ENCODE measurements around the gene TMA16. TPM values are rescaled to one million over a fixed set of nuclear protein-coding genes. Genes with fewer than 3 reads are reported as not detected.

Gene TMA16
- total RNA-seq, 1 donor from 2014 or later: 29.7 TPM

DNA sequence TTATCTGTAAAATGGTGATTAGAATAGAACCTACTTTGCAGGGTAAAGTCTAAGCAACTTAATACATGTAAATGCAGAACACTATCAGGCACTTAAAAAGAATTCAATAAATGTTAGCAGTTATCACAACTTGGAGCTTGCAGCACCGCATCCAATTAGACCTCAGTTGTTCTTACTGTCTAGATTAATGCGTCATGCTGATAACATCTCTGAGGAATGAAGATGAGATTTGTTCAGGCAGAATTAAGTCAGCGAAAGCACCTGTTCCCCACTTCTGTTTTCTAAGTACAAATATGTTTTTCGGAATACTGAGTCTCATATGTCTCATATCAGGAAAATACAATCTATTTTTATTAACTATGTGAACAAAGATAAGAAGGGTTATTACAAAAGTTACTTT lies 58.7 kb downstream of the TMA16 start:
- H3K4me1 Mint-ChIP-seq (ENCODE audit: unreplicated experiment): peaks cover 8% of the 10 kb centered on the region
- DNase-seq (ENCODE audit: extremely low spot score, unreplicated experiment): no peak
- no peaks in the 10 kb centered on the region for H3K9me3 Mint-ChIP-seq
- H3K27me3 Mint-ChIP-seq: peaks cover 7% of the 10 kb centered on the region
- H3K27ac Mint-ChIP-seq: no peak overlapping the region
- no peak overlapping the region for H3K4me3 Mint-ChIP-seq
- no peaks in the 10 kb centered on the region for H3K36me3 Mint-ChIP-seq
- TF ChIP-seq CTCF (conservative IDR thresholded peaks at IDR 0.05): no peak

DNA sequence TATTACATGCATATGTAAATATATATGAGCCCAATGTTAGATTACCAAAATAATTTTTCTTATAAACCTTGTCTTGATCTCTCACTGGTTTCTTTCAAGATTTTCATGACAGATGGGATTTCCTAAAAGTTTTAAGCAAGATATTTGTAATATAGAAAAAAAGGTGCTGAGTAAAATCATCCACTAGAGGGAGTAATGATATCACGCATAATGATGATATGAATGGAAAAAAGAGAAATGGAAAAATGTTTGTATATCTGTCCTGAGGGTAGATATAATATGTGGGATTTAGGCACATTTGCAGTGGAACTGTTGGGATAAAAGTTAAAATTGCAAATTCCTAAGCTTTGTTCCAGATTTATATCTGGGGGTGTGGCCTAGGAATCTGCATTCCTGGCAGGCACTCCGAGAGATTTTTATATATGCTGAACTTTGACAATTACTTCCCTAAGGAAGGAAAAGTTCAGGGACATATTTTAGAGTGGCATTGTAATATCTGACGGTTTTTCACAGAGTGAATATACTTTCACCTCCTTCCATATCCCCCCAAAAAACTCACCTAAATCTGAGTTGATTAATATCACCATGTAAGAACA lies 60.5 kb downstream of the TMA16 start:
- Mint-ChIP-seq H3K27me3 (peaks cover 12% of the 10 kb centered on the region), H3K27ac (no peak overlapping the region), H3K4me3 (no peak overlapping the region), H3K4me1 (ENCODE audit: unreplicated experiment) (no peaks in the 10 kb centered on the region), H3K9me3 (no peaks in the 10 kb centered on the region), H3K36me3 (no peaks in the 10 kb centered on the region)
- DNase-seq (ENCODE audit: extremely low spot score, unreplicated experiment): no peak
- TF ChIP-seq CTCF (conservative IDR thresholded peaks at IDR 0.05): peak; percentile 90

GRCh38 chr4:163556177-163556576 lies 61.7 kb downstream of the TMA16 start:
- DNase-seq (ENCODE audit: extremely low spot score, unreplicated experiment): no peak
- Mint-ChIP-seq H3K4me1 (ENCODE audit: unreplicated experiment) (no peaks in the 10 kb centered on the region), H3K4me3 (no peak overlapping the region), H3K27ac (no peak overlapping the region), H3K36me3 (no peaks in the 10 kb centered on the region), H3K9me3 (no peaks in the 10 kb centered on the region), H3K27me3 (peaks cover 9% of the 10 kb centered on the region)
- TF ChIP-seq CTCF (conservative IDR thresholded peaks at IDR 0.05): peak; percentile 40

GRCh38 chr4:163556650-163557391 lies 62.3 kb downstream of the TMA16 start:
- Mint-ChIP-seq H3K27ac (no peak overlapping the region), H3K4me1 (ENCODE audit: unreplicated experiment) (no peaks in the 10 kb centered on the region), H3K27me3 (peaks cover 9% of the 10 kb centered on the region), H3K9me3 (no peaks in the 10 kb centered on the region), H3K36me3 (no peaks in the 10 kb centered on the region), H3K4me3 (no peak overlapping the region)
- no peak for DNase-seq (ENCODE audit: extremely low spot score, unreplicated experiment)
- TF ChIP-seq CTCF (conservative IDR thresholded peaks at IDR 0.05): no peak

DNA sequence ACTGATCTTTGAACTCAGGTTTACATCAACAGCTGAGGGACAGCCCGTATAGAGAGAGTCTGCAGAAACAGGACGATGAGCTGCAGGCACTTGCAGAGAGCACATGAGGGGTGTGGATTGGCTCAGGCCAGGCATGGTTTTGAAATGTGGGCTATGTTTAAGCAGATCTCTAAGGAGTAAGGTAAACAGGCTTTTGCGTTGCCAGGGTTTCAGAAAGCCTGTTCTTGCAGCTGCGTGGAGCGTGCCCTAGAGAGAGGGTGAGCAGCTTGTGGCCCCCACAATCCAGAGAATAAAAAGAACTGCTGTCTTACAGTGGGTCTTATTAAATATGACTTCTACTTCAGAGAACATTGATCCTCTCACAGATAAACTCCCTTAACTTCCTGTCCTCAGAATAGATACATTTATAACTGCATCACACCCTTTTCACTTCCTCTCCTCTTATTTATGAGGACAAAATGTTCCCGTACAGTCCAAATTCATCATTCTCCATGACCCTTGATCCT lies 64.1 kb downstream of the TMA16 start:
- peaks cover 12% of the 10 kb centered on the region for H3K27me3 Mint-ChIP-seq
- no peak for DNase-seq (ENCODE audit: extremely low spot score, unreplicated experiment)
- no peaks in the 10 kb centered on the region for H3K9me3 Mint-ChIP-seq
- H3K27ac Mint-ChIP-seq: no peak overlapping the region
- no peaks in the 10 kb centered on the region for H3K4me1 Mint-ChIP-seq (ENCODE audit: unreplicated experiment)
- no peak for TF ChIP-seq CTCF (conservative IDR thresholded peaks at IDR 0.05)
- no peak overlapping the region for H3K4me3 Mint-ChIP-seq
- H3K36me3 Mint-ChIP-seq: no peaks in the 10 kb centered on the region

Measured in type B pancreatic cell (in vitro differentiated cells).